HG03196 (cell line): ENCODE data around the gene WFDC10A.
"Not testable (repeated sequence)": the region's sequence is repeated elsewhere in the genome, so short reads cannot be mapped to it uniquely, and the experiment has no call there.

Experiments
- ATAC-seq: cut with Tn5 transposase; IDR thresholded peaks from one replicate; pipeline ENCODE4 v1.9.1; 2021; ENCODE audit not compliant: unreplicated experiment

Gene WFDC10A

GRCh38 chr20:45629496-45630100, at the start of gene WFDC10A:
Gene WFDC10A (plus strand): TSS chr20:45629739. CDS start chr20:45629814, 75 bp downstream.
- ATAC-seq, result no peak

- ATAC-seq, result no peak
These were observed 47.8 kb upstream of the WFDC10A start for GRCh38 chr20:45581702-45582101.

- ATAC-seq, result no peak
These were observed 46.0 kb upstream of the WFDC10A start for GRCh38 chr20:45583502-45583901.

- not testable (repeated sequence) for ATAC-seq
These were observed 45.2 kb upstream of the WFDC10A start for GRCh38 chr20:45584294-45584693.

- ATAC-seq, result not testable (repeated sequence)
These were observed 43.6 kb upstream of the WFDC10A start for GRCh38 chr20:45585986-45586385.

GRCh38 chr20:45588800-45589199, 40.7 kb upstream of the WFDC10A start:
- ATAC-seq, result no peak

GRCh38 chr20:45589725-45590124, 39.8 kb upstream of the WFDC10A start:
- ATAC-seq, result no peak

- ATAC-seq, result no peak
These were observed 36.9 kb upstream of the WFDC10A start for GRCh38 chr20:45592574-45593189.

GRCh38 chr20:45593498-45593897, 36.0 kb upstream of the WFDC10A start:
- ATAC-seq, result no peak

- ATAC-seq, result no peak
These were observed 34.3 kb upstream of the WFDC10A start for GRCh38 chr20:45595235-45595634.

- no peak for ATAC-seq
These were observed 21.7 kb upstream of the WFDC10A start for GRCh38 chr20:45607810-45608209.

- ATAC-seq, result no peak
These were observed 18.5 kb upstream of the WFDC10A start for GRCh38 chr20:45611054-45611453.

GRCh38 chr20:45612314-45612713, 17.2 kb upstream of the WFDC10A start:
- ATAC-seq, result no peak

GRCh38 chr20:45617591-45617990, 11.9 kb upstream of the WFDC10A start:
- no peak for ATAC-seq

GRCh38 chr20:45621593-45621992, 7.9 kb upstream of the WFDC10A start:
- ATAC-seq, result no peak

- ATAC-seq, result no peak
These were observed 3.0 kb upstream of the WFDC10A start for GRCh38 chr20:45626540-45626939.

- ATAC-seq, result no peak
These were observed 832 bp downstream of the WFDC10A start for GRCh38 chr20:45630371-45630770.

GRCh38 chr20:45631184-45631583, 1.6 kb downstream of the WFDC10A start, which contains the start of gene WFDC9:
Gene WFDC9 (minus strand): TSS chr20:45631284. CDS start chr20:45610181, 21,103 bp downstream.
- no peak for ATAC-seq

GRCh38 chr20:45636513-45636912, 7.0 kb downstream of the WFDC10A start:
- ATAC-seq, result no peak

- no peak for ATAC-seq
These were observed 10.1 kb downstream of the WFDC10A start for GRCh38 chr20:45639687-45640086.

GRCh38 chr20:45641076-45641475, 11.5 kb downstream of the WFDC10A start:
- not testable (repeated sequence) for ATAC-seq

GRCh38 chr20:45645869-45646268, 16.3 kb downstream of the WFDC10A start:
- not testable (repeated sequence) for ATAC-seq

- no peak for ATAC-seq
These were observed 17.3 kb downstream of the WFDC10A start for GRCh38 chr20:45646875-45647274.
